ENCODE data around the gene B3GNT9. TPM values are rescaled to one million over a fixed set of nuclear protein-coding genes. Genes with fewer than 3 reads are reported as not detected.

B3GNT9 gene
- total RNA-seq, 1 experiment from 2014 or later, result 36.1 TPM

DNA sequence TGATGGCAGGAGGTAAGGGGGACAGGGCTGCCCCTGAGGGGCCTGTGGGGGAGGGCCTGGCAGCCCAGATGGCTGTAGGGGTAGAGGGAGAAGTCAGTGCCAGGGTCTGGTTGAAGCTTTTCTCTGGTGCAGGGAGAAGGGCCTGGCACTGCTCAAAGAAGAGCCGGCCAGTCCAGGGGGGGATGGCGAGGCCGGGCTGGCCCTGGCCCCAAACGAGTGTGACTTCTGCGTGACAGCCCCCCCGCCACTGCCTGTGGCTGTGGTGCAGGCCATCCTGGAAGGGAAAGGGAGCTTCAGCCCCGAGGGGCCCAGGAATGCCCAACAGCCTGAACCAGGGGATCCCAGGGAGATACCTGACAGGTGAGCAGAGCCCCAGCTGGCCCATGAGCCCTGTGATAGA is 16.8 kb upstream of the B3GNT9 start:
- no peak for DNase-seq (ENCODE audit: low read depth in 1 of 2, low spot score in 2 of 2)
- Histone ChIP-seq H3K9me3 (replicated peaks) (no peaks in the 10 kb centered on the region), H3K27ac (no peak overlapping the region), H3K36me3 (peaks cover 6% of the 10 kb centered on the region; the same call in 1 of the 2 replicates), H3K27me3 (replicated peaks) (no peaks in the 10 kb centered on the region), H3K4me3 (no peak overlapping the region), H3K4me1 (replicated peaks) (peaks cover 19% of the 10 kb centered on the region)

DNA sequence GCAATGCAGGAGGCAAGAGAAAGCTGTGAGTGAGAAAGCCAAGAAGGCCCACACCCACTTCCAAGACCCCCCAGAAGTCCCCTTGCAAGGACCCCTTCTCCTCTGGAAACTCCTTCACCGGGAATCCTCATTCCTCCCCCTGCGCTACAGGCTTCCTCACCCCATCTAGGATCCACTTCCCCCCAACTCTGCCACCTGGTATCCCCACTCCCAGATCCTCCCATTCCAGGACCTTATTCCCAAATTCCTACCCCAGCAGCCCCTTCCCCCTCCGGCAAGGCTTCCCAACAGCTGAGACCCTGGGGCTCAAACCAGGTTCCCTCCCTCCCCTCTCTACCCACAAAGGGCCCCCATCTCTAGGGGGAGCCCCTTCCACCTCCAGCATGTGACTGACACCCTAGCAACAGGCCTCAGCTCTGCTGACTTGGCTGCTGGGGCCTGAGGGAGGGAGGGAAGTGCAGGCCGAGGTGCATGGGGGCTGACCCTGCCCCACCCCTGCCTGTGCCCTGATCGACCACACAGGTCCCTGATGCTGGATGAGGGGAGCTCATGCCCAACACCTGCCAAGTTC is 15.9 kb upstream of the B3GNT9 start:
- Histone ChIP-seq H3K9me3 (replicated peaks) (no peaks in the 10 kb centered on the region), H3K36me3 (peaks cover 6% of the 10 kb centered on the region; the same call in 1 of the 2 replicates), H3K4me1 (replicated peaks) (peaks cover 19% of the 10 kb centered on the region), H3K27me3 (replicated peaks) (no peaks in the 10 kb centered on the region), H3K27ac (no peak overlapping the region), H3K4me3 (no peak overlapping the region)
- no peak for DNase-seq (ENCODE audit: low read depth in 1 of 2, low spot score in 2 of 2)

DNA sequence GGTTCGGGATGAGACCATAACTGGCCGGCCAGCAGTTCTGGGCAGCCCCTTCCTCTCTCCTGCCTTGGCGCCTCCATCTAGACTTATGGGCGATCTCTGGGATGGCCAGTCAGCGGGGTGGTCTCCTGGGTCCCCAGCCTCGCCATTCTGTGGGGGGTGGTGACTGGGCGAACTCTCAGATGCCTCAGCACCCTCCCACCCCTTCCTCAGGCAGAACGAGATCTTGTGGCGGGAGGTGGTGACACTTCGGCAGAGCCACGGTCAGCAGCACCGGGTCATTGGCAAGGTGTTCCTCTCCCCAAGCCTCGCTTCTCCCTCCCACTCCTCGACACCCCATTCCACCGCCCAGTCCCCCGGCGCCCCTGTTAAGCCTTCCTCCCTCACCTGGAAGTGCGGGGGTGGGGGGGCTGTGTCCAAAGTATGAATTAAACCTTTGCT is 15.3 kb upstream of the B3GNT9 start:
- Histone ChIP-seq H3K9me3 (replicated peaks) (no peaks in the 10 kb centered on the region), H3K27ac (no peak overlapping the region), H3K4me1 (replicated peaks) (peaks cover 17% of the 10 kb centered on the region), H3K4me3 (no peak overlapping the region), H3K36me3 (peaks cover 6% of the 10 kb centered on the region; the same call in 1 of the 2 replicates), H3K27me3 (replicated peaks) (no peaks in the 10 kb centered on the region)
- DNase-seq (ENCODE audit: low read depth in 1 of 2, low spot score in 2 of 2), result no peak

DNA sequence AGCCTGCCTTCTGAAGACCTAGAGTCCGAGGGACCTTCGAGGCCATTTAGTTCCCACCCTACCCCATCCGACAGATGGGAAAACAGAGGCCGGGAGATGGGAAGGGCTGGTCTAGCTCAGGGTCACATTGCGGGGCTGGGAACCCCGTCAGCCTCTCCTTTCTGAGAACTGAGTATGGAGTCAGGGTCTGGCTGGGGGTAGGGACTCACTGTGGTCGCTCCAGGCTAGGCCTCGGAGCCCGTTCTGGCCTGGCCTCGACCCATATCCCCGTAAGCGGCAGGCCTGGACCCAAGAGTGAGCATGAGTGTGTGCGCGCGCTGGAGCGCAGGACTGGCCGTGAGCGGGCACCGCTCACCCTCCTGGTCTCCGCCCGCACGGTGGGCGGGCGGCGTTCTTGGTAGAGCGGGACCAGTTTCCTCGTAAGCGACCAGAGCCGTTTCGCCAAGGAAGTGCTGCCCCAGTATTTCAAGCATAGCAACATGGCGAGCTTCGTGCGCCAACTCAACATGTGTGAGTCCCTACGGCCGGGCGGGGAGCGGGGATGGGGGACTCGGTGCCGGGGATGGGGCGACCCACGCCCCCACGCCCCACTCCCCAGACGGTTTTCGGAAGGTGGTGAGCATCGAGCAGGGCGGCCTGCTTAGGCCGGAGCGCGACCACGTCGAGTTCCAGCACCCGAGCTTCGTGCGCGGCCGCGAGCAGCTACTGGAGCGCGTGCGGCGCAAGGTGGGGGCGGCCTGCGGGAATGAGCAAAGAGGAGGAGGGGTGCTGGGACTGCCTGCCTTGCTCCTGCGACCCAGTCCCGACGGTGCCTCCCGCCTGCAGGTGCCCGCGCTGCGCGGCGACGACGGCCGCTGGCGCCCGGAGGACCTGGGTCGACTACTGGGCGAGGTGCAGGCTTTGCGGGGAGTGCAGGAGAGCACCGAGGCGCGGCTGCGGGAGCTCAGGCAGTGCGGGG is 14.6 kb upstream of the B3GNT9 start:
- Histone ChIP-seq H3K9me3 (replicated peaks) (no peaks in the 10 kb centered on the region), H3K4me1 (replicated peaks) (peaks cover 16% of the 10 kb centered on the region), H3K27ac (no peak overlapping the region), H3K4me3 (no peak overlapping the region), H3K27me3 (replicated peaks) (no peaks in the 10 kb centered on the region), H3K36me3 (peaks cover 6% of the 10 kb centered on the region; the same call in 1 of the 2 replicates)
- no peak for DNase-seq (ENCODE audit: low read depth in 1 of 2, low spot score in 2 of 2)

DNA sequence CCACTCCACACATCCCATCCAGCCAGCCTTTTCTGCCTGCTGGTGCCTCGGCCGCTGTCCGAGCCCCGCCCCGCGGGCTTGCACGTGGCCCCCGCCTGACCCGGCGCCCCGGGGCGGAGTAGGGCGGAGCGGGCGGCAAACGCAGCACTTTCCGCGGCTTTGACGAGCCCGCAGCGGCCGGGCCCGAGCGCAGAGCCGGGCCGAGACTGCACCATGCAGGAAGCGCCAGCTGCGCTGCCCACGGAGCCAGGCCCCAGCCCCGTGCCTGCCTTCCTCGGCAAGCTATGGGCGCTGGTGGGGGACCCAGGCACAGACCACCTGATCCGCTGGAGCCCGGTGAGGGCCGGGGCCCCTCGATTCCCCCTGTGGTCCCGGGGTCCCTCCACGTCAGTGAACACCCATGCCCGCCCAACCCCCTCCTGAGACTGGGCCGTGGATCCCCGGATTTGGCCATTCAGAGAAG is 13.8 kb upstream of the B3GNT9 start, which contains the start of gene HSF4:
HSF4 (plus strand) TSS at position 147 of the 463 bp plus-strand sequence; CDS start at position 214, 67 bp downstream.
- H3K27me3 ChIP-seq (replicated peaks), result no peaks in the 10 kb centered on the region
- H3K4me1 ChIP-seq (replicated peaks), result peaks cover 14% of the 10 kb centered on the region
- H3K36me3 ChIP-seq, result peaks cover 7% of the 10 kb centered on the region
- H3K27ac ChIP-seq, result no peak within 1 kb of the TSS
- H3K4me3 ChIP-seq, result no peak within 1 kb of the TSS
- no peak for DNase-seq (ENCODE audit: low read depth in 1 of 2, low spot score in 2 of 2)
- H3K9me3 ChIP-seq (replicated peaks), result no peaks in the 10 kb centered on the region

DNA sequence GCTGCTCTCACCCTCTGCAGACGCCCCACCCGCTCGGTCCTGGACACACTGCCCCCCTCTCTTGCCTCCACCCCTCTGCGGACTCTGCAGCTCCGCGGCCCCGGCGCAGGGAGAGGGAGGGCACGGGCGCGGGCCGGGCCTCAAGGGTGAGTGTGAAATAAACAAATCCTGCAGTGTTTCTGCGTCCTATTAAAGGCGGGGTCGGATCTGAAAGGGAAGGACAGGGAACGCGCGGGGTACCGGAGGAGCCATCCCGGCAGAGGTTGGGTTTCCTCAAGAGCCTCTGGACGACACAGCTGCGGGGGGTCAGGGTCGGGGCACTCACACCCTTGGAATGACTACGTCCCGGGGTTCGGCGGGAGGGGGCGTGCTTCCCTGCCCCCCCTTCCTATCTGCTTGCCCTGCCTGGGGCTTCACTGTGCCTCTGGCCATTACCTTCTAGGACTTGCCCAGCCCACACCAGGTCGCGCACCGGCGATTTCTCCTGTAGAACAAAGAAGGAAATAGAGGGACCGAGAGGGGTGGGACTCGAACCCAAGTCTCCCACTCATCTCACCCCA is 13.3 kb upstream of the B3GNT9 start:
- no peak overlapping the region for H3K4me3 ChIP-seq
- DNase-seq (ENCODE audit: low read depth in 1 of 2, low spot score in 2 of 2), result no peak
- H3K27ac ChIP-seq, result no peak overlapping the region

DNA sequence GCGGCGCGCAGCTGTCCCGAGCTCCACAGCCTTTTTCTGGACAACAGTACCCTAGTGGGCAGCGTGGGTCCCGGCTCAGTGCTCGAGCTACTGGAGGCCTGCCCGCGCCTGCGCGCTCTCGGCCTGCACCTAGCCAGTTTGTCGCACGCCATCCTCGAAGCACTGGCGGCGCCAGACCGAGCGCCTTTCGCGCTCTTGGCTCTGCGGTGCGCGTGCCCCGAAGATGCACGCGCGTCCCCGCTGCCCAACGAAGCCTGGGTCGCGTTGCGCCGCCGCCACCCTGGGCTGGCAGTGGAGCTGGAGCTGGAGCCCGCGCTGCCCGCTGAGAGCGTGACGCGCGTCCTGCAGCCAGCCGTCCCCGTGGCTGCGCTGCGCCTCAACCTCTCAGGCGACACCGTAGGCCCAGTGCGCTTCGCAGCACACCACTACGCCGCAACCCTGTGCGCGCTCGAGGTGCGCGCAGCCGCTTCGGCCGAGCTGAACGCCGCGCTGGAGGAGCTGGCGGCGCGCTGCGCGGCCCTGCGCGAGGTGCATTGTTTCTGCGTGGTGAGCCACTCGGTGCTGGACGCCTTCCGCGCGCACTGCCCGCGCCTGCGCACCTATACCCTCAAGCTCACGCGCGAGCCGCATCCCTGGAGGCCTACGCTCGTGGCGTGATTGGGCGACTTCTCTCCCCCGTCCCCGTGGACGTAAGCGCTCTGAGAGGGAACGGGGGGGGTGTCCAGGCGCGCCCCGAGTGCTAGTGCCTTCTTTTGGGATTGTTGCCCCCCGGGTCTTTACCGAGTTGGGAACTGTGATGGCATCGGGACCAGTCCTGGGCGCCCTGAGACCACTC is 12.6 kb upstream of the B3GNT9 start:
- H3K27ac ChIP-seq, result no peak overlapping the region
- no peak overlapping the region for H3K4me3 ChIP-seq
- DNase-seq (ENCODE audit: low read depth in 1 of 2, low spot score in 2 of 2), result no peak

More for the DNA sequence above, 13.3 kb upstream of the B3GNT9 start:
- Histone ChIP-seq H3K9me3 (replicated peaks) (no peaks in the 10 kb centered on the region), H3K27me3 (replicated peaks) (no peaks in the 10 kb centered on the region), H3K4me1 (replicated peaks) (peaks cover 12% of the 10 kb centered on the region), H3K36me3 (peaks cover 10% of the 10 kb centered on the region)

DNA sequence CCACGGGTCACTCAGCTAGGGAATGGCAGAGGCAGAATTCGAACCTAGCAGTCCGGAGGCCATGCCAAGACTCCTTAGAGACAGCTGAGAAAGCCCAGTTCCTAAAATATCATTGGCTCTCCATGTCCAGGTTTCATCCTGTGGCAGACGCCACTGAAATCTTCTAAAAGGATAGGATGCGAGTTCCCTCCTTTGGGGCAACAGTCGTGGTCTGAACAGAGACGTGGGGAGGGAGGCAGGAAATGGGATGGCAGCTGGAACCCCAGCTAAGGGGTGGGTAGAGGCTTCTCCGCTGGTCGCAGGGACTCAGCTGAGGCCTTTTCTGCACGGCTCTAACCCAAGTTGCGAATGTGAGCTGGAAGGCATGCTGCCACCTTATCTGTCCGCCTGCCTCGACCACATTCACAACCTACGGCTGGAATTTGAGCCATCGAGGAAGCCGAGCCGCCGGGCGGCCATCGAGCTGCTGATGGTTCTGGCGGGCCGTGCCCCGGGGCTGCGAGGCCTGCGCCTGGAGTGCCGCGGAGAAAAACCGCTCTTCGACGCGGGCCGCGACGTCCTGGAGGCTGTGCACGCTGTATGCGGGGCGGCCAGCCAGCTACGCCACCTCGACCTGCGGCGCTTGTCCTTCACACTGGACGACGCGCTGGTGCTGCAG is 11.8 kb upstream of the B3GNT9 start:
- Histone ChIP-seq H3K36me3 (peaks cover 10% of the 10 kb centered on the region), H3K27ac (no peak overlapping the region), H3K4me3 (no peak overlapping the region), H3K9me3 (replicated peaks) (no peaks in the 10 kb centered on the region), H3K27me3 (replicated peaks) (no peaks in the 10 kb centered on the region), H3K4me1 (replicated peaks) (peaks cover 17% of the 10 kb centered on the region)
- no peak for DNase-seq (ENCODE audit: low read depth in 1 of 2, low spot score in 2 of 2)

More for the DNA sequence above, 12.6 kb upstream of the B3GNT9 start:
- Histone ChIP-seq H3K27me3 (replicated peaks) (no peaks in the 10 kb centered on the region), H3K9me3 (replicated peaks) (no peaks in the 10 kb centered on the region), H3K4me1 (replicated peaks) (peaks cover 17% of the 10 kb centered on the region), H3K36me3 (peaks cover 10% of the 10 kb centered on the region)

DNA sequence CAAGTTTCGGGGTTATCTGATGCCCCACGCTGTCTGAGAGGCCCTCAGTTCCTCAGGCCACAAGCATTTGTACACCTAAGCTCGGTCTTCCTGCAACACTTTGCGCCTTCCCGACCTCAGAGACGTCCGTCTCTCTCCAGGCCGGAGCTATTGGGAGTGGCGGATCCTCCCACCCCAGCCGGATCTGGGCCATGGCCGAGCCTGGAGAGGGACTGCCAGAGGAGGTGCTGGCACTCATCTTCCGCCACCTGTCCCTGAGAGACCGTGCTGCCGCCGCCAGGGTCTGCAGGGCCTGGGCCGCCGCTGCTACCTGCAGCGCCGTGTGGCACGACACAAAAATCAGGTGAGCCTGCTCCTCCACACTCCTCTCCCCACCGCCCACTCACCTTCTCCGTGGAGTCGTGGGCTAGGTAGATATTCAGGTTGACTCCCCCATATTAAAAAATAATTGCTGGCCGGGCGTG is 10.8 kb upstream of the B3GNT9 start:
- Histone ChIP-seq H3K4me3 (no peak overlapping the region), H3K36me3 (peaks cover 10% of the 10 kb centered on the region), H3K27me3 (replicated peaks) (no peaks in the 10 kb centered on the region), H3K4me1 (replicated peaks) (peaks cover 17% of the 10 kb centered on the region), H3K27ac (no peak overlapping the region), H3K9me3 (replicated peaks) (no peaks in the 10 kb centered on the region)
- no peak for DNase-seq (ENCODE audit: low read depth in 1 of 2, low spot score in 2 of 2)

DNA sequence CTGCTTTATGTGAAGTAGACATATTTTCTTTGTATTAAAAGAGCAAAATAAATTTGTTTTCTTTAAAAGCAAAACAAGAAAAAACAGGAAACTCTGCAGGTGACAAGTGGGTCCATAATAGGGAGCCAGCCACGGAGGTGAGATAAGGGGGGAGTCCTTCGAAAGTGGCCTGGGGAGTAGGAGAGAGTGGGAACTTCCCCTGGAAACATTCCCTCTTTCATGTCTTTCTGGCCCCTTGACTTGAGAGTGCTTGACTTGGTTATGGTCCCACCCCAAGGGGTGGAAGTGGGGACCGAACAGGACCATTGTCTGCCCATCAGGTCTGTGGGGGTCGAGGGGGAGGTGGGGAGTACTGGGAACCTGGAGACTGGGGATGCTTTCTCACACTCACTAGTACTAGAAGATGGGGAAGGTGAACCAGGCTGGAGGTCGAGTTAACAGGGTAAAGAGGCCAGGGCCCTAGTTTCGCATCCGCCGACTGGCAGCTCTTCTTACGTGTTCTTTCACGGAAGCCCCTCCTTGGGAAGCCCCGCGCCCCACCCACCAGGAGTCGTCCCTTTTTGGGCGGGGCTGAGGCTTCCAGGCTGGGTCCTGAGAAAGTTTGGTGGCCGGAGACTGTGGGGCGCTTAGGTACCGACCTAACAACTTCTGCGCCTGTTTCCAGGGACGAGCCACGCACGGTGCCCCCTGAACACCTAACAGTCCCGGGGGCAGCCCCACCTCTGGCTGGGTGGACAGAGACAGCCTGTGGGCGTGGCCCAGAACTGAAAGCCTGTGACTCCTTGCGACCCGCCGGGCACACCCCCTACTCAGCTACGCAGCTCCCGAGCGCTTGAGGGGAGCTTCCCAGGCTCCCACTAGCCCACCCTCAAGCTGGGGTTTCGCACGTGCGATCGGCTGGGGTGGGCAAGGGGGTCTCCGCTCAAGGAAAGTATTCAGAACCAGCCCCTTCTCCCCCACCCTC is 8.1 kb upstream of the B3GNT9 start:
- peaks cover 14% of the 10 kb centered on the region for H3K36me3 ChIP-seq
- peak; percentile 52 to 63 for DNase-seq (ENCODE audit: low read depth in 1 of 2, low spot score in 2 of 2)
- no peaks in the 10 kb centered on the region for H3K9me3 ChIP-seq (replicated peaks)
- H3K4me1 ChIP-seq (replicated peaks), result peaks cover 24% of the 10 kb centered on the region
- no peaks in the 10 kb centered on the region for H3K27me3 ChIP-seq (replicated peaks)
- H3K4me3 ChIP-seq, result peak overlapping the region; percentile 70
- peak overlapping the region; percentile 29 for H3K27ac ChIP-seq

DNA sequence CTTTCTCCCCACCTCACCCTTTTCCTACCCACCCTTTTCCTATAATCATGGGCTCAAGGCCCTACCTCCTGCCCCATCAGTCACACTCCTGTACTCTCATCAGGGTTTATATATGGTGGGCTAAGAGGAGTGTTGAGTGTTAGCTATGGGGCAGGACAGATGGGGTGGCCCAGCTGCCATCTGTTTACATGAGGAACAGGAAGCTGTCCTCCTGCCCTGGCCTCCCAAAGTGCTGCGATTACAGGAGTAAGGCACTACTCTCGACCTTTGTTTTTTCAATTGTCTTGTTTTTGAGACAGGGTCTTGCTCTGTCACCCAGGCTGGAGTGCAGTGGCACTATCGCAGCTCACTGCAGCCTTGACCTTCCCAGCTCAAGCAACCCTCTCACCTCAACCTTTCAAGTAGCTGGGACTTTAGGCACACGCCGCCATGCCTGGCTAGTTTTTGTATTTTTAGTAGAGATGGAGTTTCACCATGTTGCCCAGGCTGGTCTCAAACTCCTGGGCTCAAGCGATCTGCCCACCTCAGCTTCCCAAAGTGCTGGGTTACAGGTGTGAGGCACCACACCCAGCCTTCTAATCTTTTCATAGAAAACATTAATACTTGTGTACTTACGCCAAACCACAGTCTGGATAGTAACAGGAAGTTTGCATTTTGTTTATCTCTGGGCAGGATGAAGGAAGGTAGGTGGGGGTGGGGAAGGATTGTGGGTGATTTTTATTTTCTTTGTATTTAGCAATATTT is 7.3 kb upstream of the B3GNT9 start:
- Histone ChIP-seq H3K4me1 (replicated peaks) (peaks cover 24% of the 10 kb centered on the region), H3K36me3 (peaks cover 11% of the 10 kb centered on the region), H3K9me3 (replicated peaks) (no peaks in the 10 kb centered on the region), H3K4me3 (no peak overlapping the region), H3K27ac (no peak overlapping the region), H3K27me3 (replicated peaks) (no peaks in the 10 kb centered on the region)
- DNase-seq (ENCODE audit: low read depth in 1 of 2, low spot score in 2 of 2), result no peak
